ENCODE results near the gene ROBO1.
"Not testable (repeated sequence)": the region's sequence is repeated elsewhere in the genome, so short reads cannot be mapped to it uniquely, and the experiment has no call there.

The ROBO1 gene

DNA sequence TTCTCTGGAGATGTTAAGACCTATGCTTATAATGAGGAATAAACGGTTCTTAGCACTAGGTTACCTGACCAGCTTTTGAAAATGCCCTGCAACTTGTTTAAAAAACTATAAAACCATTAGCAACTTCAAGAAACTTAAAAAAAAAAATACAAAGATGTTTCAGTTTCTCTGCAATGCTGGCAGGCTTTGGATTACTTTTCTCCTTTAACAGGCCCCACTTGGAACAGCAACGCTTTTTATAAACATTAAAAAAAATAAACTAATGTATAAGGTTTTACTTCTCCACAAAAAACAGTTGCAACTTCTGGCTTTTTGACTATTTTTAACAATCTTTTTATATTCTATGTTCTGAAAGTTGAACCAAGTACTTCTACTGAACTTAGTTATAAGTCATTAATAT lies 1006.7 kb downstream of the ROBO1 start:
- Histone ChIP-seq H3K79me2 (ENCODE audit: insufficient read depth, low read depth) (no peaks in the 10 kb centered on the region), H3K27me3 (ENCODE audit: insufficient read depth, low read depth) (no peaks in the 10 kb centered on the region), H4K20me1 (ENCODE audit: insufficient read depth) (no peaks in the 10 kb centered on the region), H3K4me2 (no peak overlapping the region), H3K27ac (no peak overlapping the region), H3K9ac (no peak overlapping the region), H3K36me3 (ENCODE audit: insufficient read depth) (no peaks in the 10 kb centered on the region), H3K4me3 (IDR thresholded peaks at IDR 0.05; ENCODE audit: insufficient read depth, low read depth, low read length) (no peak overlapping the region), H3K4me1 (ENCODE audit: low read depth, poor library complexity, severe bottlenecking) (no peaks in the 10 kb centered on the region), H2AFZ (ENCODE audit: low read depth) (no peak overlapping the region)
- no peak for TF ChIP-seq CTCF (conservative IDR thresholded peaks at IDR 0.05; ENCODE audit: low read depth, low read length)

- no peak for TF ChIP-seq CTCF (conservative IDR thresholded peaks at IDR 0.05; ENCODE audit: low read depth, low read length)
- Histone ChIP-seq H3K4me2 (no peak overlapping the region), H3K27ac (no peak overlapping the region)
These were observed 1010.1 kb downstream of the ROBO1 start for GRCh38 chr3:78757731-78758130.

DNA sequence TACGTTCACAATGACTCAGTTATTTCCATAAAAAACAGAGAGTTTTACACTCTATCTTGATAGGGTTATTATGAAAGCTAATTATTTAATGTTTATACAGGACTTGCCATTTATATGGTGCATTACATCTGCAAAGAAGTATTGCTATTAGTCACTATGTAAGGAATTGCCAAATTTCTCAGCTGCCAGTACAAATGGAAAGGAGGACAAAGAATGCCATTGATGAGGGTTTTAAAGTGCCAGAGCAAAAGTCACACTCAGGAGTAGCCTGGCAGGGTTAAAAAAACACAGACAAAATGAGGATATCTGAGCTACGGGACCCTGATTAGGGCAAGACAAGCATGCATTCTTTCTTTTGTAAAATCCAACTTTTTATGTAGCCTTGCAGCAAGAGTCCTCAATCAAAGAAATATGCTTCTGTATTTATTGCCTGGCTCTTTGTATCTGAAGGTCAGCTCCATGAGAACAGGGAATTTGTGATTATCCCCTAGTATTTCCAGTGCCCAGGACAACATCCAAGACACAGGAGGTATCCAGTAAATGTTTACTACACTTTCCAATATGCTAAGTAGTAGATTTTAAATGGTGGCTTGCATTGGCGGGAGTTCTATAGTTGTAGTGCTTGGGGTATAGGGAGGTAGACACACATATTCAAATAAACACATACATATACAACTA lies 1013.6 kb downstream of the ROBO1 start:
- H3K79me2 ChIP-seq (ENCODE audit: insufficient read depth, low read depth), result no peaks in the 10 kb centered on the region
- no peaks in the 10 kb centered on the region for H3K36me3 ChIP-seq (ENCODE audit: insufficient read depth)
- no peak overlapping the region for H3K27ac ChIP-seq
- no peaks in the 10 kb centered on the region for H3K27me3 ChIP-seq (ENCODE audit: insufficient read depth, low read depth)
- no peak overlapping the region for H2AFZ ChIP-seq (ENCODE audit: low read depth)
- no peaks in the 10 kb centered on the region for H4K20me1 ChIP-seq (ENCODE audit: insufficient read depth)
- no peak overlapping the region for H3K9ac ChIP-seq
- TF ChIP-seq CTCF (conservative IDR thresholded peaks at IDR 0.05; ENCODE audit: low read depth, low read length), result no peak
- no peaks in the 10 kb centered on the region for H3K4me1 ChIP-seq (ENCODE audit: low read depth, poor library complexity, severe bottlenecking)
- no peak overlapping the region for H3K4me2 ChIP-seq
- H3K4me3 ChIP-seq (IDR thresholded peaks at IDR 0.05; ENCODE audit: insufficient read depth, low read depth, low read length), result no peak overlapping the region

More at GRCh38 chr3:78757731-78758130, 1010.1 kb downstream of the ROBO1 start:
- Histone ChIP-seq H3K27me3 (ENCODE audit: insufficient read depth, low read depth) (no peaks in the 10 kb centered on the region), H2AFZ (ENCODE audit: low read depth) (no peak overlapping the region), H3K36me3 (ENCODE audit: insufficient read depth) (no peaks in the 10 kb centered on the region), H4K20me1 (ENCODE audit: insufficient read depth) (no peaks in the 10 kb centered on the region), H3K4me1 (ENCODE audit: low read depth, poor library complexity, severe bottlenecking) (no peaks in the 10 kb centered on the region), H3K79me2 (ENCODE audit: insufficient read depth, low read depth) (no peaks in the 10 kb centered on the region), H3K4me3 (IDR thresholded peaks at IDR 0.05; ENCODE audit: insufficient read depth, low read depth, low read length) (no peak overlapping the region), H3K9ac (no peak overlapping the region)

GRCh38 chr3:78751266-78751665 lies 1016.5 kb downstream of the ROBO1 start:
- Histone ChIP-seq H3K4me1 (ENCODE audit: low read depth, poor library complexity, severe bottlenecking) (no peaks in the 10 kb centered on the region), H3K79me2 (ENCODE audit: insufficient read depth, low read depth) (no peaks in the 10 kb centered on the region)

DNA sequence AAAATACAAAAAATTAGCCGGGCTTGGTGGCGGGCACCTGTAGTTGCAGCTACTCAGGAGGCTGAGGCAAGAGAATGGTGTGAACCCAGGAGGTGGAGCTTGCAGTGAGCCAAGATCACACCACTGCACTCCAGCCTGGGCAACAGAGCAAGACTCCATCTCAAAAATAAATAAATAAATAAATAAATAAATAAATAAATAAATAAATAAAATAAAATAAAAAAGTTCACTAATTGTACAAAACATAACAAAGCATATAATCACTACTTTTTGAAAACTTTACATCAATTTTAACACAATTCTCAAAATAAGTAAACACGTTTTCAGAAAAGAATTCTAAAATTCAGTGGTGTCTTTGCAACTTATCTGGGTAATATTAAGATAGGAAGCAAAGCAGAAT lies 1017.5 kb downstream of the ROBO1 start:
- H4K20me1 ChIP-seq (ENCODE audit: insufficient read depth); H2AFZ ChIP-seq (ENCODE audit: low read depth): not testable (repeated sequence)

More at GRCh38 chr3:78751266-78751665, 1016.5 kb downstream of the ROBO1 start:
- no peaks in the 10 kb centered on the region for H3K27me3 ChIP-seq (ENCODE audit: insufficient read depth, low read depth)
- H4K20me1 ChIP-seq (ENCODE audit: insufficient read depth), result no peaks in the 10 kb centered on the region
- H3K9ac ChIP-seq, result no peak overlapping the region
- no peak overlapping the region for H3K27ac ChIP-seq
- no peak overlapping the region for H2AFZ ChIP-seq (ENCODE audit: low read depth)
- no peak overlapping the region for H3K4me2 ChIP-seq
- no peaks in the 10 kb centered on the region for H3K36me3 ChIP-seq (ENCODE audit: insufficient read depth)
- no peak for TF ChIP-seq CTCF (conservative IDR thresholded peaks at IDR 0.05; ENCODE audit: low read depth, low read length)
- H3K4me3 ChIP-seq (IDR thresholded peaks at IDR 0.05; ENCODE audit: insufficient read depth, low read depth, low read length), result no peak overlapping the region

More for the DNA sequence above, 1017.5 kb downstream of the ROBO1 start:
- H3K4me3 ChIP-seq (IDR thresholded peaks at IDR 0.05; ENCODE audit: insufficient read depth, low read depth, low read length); H3K79me2 ChIP-seq (ENCODE audit: insufficient read depth, low read depth); H3K27ac ChIP-seq; H3K9ac ChIP-seq; H3K4me2 ChIP-seq; H3K36me3 ChIP-seq (ENCODE audit: insufficient read depth); H3K4me1 ChIP-seq (ENCODE audit: low read depth, poor library complexity, severe bottlenecking); H3K27me3 ChIP-seq (ENCODE audit: insufficient read depth, low read depth): not testable (repeated sequence)
